ENCODE measurements around the gene SMARCAL1. TPM values are rescaled to one million over a fixed set of nuclear protein-coding genes. Genes with fewer than 3 reads are reported as not detected.

SMARCAL1 gene
- total and polyA plus RNA-seq, 2 of the 13 experiments (the other 11 are each of a cell fraction or from before 2014, with no cell fraction given): 12.7 to 21.3 TPM

DNA sequence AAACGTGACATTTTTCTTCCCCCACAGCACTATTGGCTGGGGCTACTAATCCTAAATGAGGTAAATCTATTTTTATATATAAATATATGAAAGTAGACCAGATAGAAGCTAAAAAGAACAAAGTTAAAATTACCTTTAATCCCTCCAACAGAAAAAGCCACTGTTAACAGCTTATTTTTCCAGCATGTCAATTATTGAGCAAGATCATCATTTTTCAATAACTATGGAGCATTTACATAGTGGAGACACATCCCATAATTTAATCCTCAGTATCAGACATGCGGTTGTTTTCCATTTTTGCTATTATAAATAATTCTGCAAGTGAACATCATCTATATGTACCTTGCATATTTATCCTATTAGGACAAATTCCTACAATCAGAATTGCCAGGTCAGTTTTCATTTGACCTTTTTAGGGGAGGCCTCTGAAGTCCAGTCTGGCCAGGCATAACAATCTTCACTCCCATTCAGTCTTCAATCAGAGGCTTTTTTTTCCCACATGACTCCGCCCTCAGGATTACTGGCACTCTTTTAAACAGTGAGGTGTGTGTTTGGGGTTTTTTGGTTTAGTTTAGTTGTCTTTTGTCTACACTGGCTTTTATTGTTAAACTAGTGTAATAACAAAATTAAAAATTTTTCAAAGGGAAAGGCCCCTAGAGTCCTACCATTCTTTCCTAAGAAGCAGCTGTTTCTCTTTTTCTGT, 29.2 kb downstream of the SMARCAL1 start:
- 96% methylated on average over 3 of the region's 3 CpGs for WGBS (ENCODE audit: low lambda C conversion rate)

DNA sequence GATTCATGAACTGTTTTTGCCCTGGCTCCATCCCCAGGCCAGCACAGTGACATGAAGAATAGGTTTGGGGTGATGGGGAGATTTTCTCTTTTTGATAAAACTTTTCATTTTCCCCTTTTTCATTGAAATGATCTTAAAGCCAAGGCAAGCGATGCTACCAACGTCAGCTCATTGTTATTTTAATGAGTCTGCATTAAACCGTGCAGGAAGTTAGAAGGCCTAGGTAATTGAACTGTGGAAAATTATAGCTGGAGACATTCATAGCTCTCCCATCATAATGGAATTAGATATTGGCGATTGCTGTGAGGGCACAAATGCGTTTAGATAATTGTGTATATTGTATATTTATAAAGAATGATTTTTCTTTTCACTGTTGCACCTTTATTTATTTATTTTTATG, 33.2 kb downstream of the SMARCAL1 start:
- no TSS peak for BruUV-seq (replicated peaks)
- TF ChIP-seq U2AF2 (IDR thresholded peaks at IDR 0.05; ENCODE audit: low read depth, low read length) (no peak), JUN (CRISPR knock-in tag; IDR thresholded peaks at IDR 0.05) (no peak), ZNF607 (CRISPR knock-in tag; IDR thresholded peaks at IDR 0.05; ENCODE audit: borderline replicate concordance) (no peak), CBFB (CRISPR knock-in tag; IDR thresholded peaks at IDR 0.05) (no peak), PHF5A (CRISPR knock-in tag; IDR thresholded peaks at IDR 0.05; ENCODE audit: low read depth, unreplicated experiment) (no peak), ZSCAN29 (CRISPR knock-in tag; conservative IDR thresholded peaks at IDR 0.05) (no peak)
- DNase-seq (ENCODE audit: low spot score) (no peak), FAIRE-seq (no peak), ATAC-seq (no peak)
- Histone ChIP-seq H3K4me1 (ENCODE audit: insufficient read depth, low read length) (no peaks in the 10 kb centered on the region), H3K36me3 (replicated peaks in 1 of 2; ENCODE audit: control insufficient read depth in 1 of 2, insufficient read depth in 2 of 2, low read length in 2 of 2) (peaks cover 12 to 43% of the 10 kb centered on the region in 2 experiments), H2AFZ (ENCODE audit: low read length) (no peak overlapping the region), H3K27ac (ENCODE audit: extremely low read length, insufficient read depth, low read length) (no peak overlapping the region), H3K27me3 (ENCODE audit: control insufficient read depth in 1 of 2, insufficient read depth in 2 of 2, low read length in 2 of 2) (no peaks in the 10 kb centered on the region), H3K79me2 (ENCODE audit: insufficient read depth, low read length) (no peaks in the 10 kb centered on the region), H4K20me1 (ENCODE audit: insufficient read depth, low read length) (no peaks in the 10 kb centered on the region), H3K4me2 (ENCODE audit: low read depth, low read length) (no peak overlapping the region), H3K4me3 (replicated peaks in 1 of 3; ENCODE audit: insufficient read depth in 1 of 3, low read depth in 2 of 3, low read length in 3 of 3) (no peak overlapping the region), H3K9ac (ENCODE audit: insufficient read depth, low read depth, low read length) (no peak overlapping the region), H3K9me3 (ENCODE audit: low read length) (no peaks in the 10 kb centered on the region)
- ChIA-PET POLR2A (no interaction called here), CTCF (ENCODE audit: low intra/inter-chr PET ratio, low total read pairs) (no interaction called here)
- WGBS (ENCODE audit: low lambda C conversion rate): 96% methylated on average over 5 of the region's 5 CpGs
- in situ Hi-C loops (cut with HindIII; ENCODE audit: extremely low pct_ligation_motif_present, low pct_unique_long_range_greater_than_20kb) (no loop called here), intact Hi-C loops (cut with micrococcal nuclease; ENCODE audit: unreplicated experiment) (no loop called here)

More for the DNA sequence above, 29.2 kb downstream of the SMARCAL1 start:
- Histone ChIP-seq H3K36me3 (replicated peaks in 1 of 2; ENCODE audit: control insufficient read depth in 1 of 2, insufficient read depth in 2 of 2, low read length in 2 of 2) (peaks cover 10 to 37% of the 10 kb centered on the region in 2 experiments), H3K79me2 (ENCODE audit: insufficient read depth, low read length) (no peaks in the 10 kb centered on the region), H3K9ac (ENCODE audit: insufficient read depth, low read depth, low read length) (no peak overlapping the region), H3K4me3 (replicated peaks in 1 of 3; ENCODE audit: insufficient read depth in 1 of 3, low read depth in 2 of 3, low read length in 3 of 3) (no peak overlapping the region), H3K9me3 (ENCODE audit: low read length) (no peaks in the 10 kb centered on the region), H2AFZ (ENCODE audit: low read length) (no peak overlapping the region), H4K20me1 (ENCODE audit: insufficient read depth, low read length) (no peaks in the 10 kb centered on the region), H3K27me3 (ENCODE audit: control insufficient read depth in 1 of 2, insufficient read depth in 2 of 2, low read length in 2 of 2) (no peaks in the 10 kb centered on the region), H3K27ac (ENCODE audit: extremely low read length, insufficient read depth, low read length) (no peak overlapping the region), H3K4me2 (ENCODE audit: low read depth, low read length) (no peak overlapping the region), H3K4me1 (ENCODE audit: insufficient read depth, low read length) (no peaks in the 10 kb centered on the region)
- POLR2A ChIA-PET: no interaction called here
- DNase-seq (ENCODE audit: low spot score) (no peak), ATAC-seq (no peak), FAIRE-seq (no peak)
- in situ Hi-C loops (cut with HindIII; ENCODE audit: extremely low pct_ligation_motif_present, low pct_unique_long_range_greater_than_20kb) (no loop called here), intact Hi-C loops (cut with micrococcal nuclease; ENCODE audit: unreplicated experiment) (no loop called here)
- CTCF ChIA-PET (ENCODE audit: low intra/inter-chr PET ratio, low total read pairs): no interaction called here
- BruUV-seq (replicated peaks): no TSS peak
- TF ChIP-seq ZNF558 (CRISPR knock-in tag; IDR thresholded peaks at IDR 0.05; ENCODE audit: borderline replicate concordance): no peak
- TF ChIP-seq MAFK (conservative IDR thresholded peaks at IDR 0.05 in 1 of 2, IDR thresholded peaks at IDR 0.05 in 1 of 2; ENCODE audit: low read length in 2 of 2): peak; percentile 50 to 62; a peak in 2 of 4 replicates
- TF ChIP-seq MAFF (IDR thresholded peaks at IDR 0.05; ENCODE audit: low read depth, low read length): 0 out of 2 replicates have a peak, but pooled peaks have one; percentile 42
